Activated T-cell treated with anti-CD3 and anti-CD28 coated beads, Interleukin-2, amount 50 U/mL, for 4 hours (primary cell): ENCODE data around the gene TSEN54. TPM values are rescaled to one million over a fixed set of nuclear protein-coding genes. Genes with fewer than 3 reads are reported as not detected.

Experiments
- ATAC-seq, 2 donors: fragments of 200-7000 bp; cut with Tn5 transposase; one replicate each; pipeline ENCODE4 v1.10.0; 2021
- DNase-seq: peaks from one replicate; pipeline ENCODE4 v3.0.0-alpha.2; 2020
- H3K27me3 Mint-ChIP-seq: one replicate; pipeline ENCODE4 v1.8.0; 2021; ENCODE audit warnings: low read depth, mixed read lengths
- H3K36me3 Mint-ChIP-seq: one replicate; pipeline ENCODE4 v1.8.0; 2022; ENCODE audit warnings: mixed read lengths; ENCODE audit not compliant: insufficient read depth
- H3K4me1 Mint-ChIP-seq: one replicate; pipeline ENCODE4 v1.8.0; 2021; ENCODE audit warnings: low read depth, mixed read lengths
- H3K4me3 Mint-ChIP-seq: one replicate; pipeline ENCODE4 v1.8.0; 2021; ENCODE audit warnings: mild to moderate bottlenecking, moderate library complexity, mixed read lengths
- H3K9me3 Mint-ChIP-seq: one replicate; pipeline ENCODE4 v1.8.0; 2021; ENCODE audit warnings: mixed read lengths
- total RNA-seq, 3 donors: library from RNA; stranded (reverse); gene quantifications; one replicate each; pipeline ENCODE4 v1.2.1, GENCODE V29; 2021

The TSEN54 gene
- total RNA-seq, 3 donors from 2014 or later: 64.1 to 76.2 (median 71.5) TPM

GRCh38 chr17:75504347-75505151 is 11.8 kb upstream of the TSEN54 start:
- Mint-ChIP-seq H3K4me3 (no peak overlapping the region), H3K36me3 (no peaks in the 10 kb centered on the region), H3K27me3 (no peaks in the 10 kb centered on the region), H3K4me1 (no peaks in the 10 kb centered on the region), H3K9me3 (no peaks in the 10 kb centered on the region)
- peak; percentile 36 to 59 for ATAC-seq
- peak; percentile 24 for DNase-seq

- no peaks in the 10 kb centered on the region for H3K9me3 Mint-ChIP-seq
- H3K27me3 Mint-ChIP-seq: no peaks in the 10 kb centered on the region
- H3K4me1 Mint-ChIP-seq: no peaks in the 10 kb centered on the region
- no peak for DNase-seq
- no peak overlapping the region for H3K4me3 Mint-ChIP-seq
- no peaks in the 10 kb centered on the region for H3K36me3 Mint-ChIP-seq
- ATAC-seq: no peak
Observed at GRCh38 chr17:75505152-75505409, 11.2 kb upstream of the TSEN54 start.

GRCh38 chr17:75505640-75506039 is 10.7 kb upstream of the TSEN54 start:
- no peak overlapping the region for H3K4me3 Mint-ChIP-seq
- H3K9me3 Mint-ChIP-seq: no peaks in the 10 kb centered on the region
- no peaks in the 10 kb centered on the region for H3K27me3 Mint-ChIP-seq
- no peaks in the 10 kb centered on the region for H3K36me3 Mint-ChIP-seq
- no peaks in the 10 kb centered on the region for H3K4me1 Mint-ChIP-seq
- no peak for ATAC-seq
- no peak for DNase-seq

DNA sequence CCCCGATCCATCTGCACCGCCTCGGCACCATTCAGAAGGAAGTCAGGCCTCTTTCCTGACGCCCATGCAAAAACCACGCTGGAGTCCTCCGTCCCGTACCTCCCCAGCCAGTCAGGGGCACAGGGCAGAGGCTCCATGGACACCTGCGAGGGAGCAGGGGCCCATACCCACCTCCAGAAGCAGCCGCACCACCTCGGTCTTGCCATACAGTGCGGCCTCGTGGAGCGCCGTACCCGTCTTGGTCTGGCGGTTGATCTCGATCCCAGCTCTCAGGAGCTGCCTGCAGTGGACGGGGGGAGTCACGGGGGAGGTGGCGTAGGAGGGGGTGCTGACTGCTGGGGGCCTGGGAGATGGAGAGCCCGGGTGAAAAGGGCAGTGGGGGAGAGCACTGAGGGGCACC is 10.2 kb upstream of the TSEN54 start:
- Mint-ChIP-seq H3K9me3 (no peaks in the 10 kb centered on the region), H3K4me3 (no peak overlapping the region), H3K36me3 (no peaks in the 10 kb centered on the region), H3K27me3 (no peaks in the 10 kb centered on the region), H3K4me1 (no peaks in the 10 kb centered on the region)
- no peak for ATAC-seq
- DNase-seq: no peak

- H3K4me1 Mint-ChIP-seq: no peaks in the 10 kb centered on the region
- no peaks in the 10 kb centered on the region for H3K9me3 Mint-ChIP-seq
- H3K36me3 Mint-ChIP-seq: no peaks in the 10 kb centered on the region
Observed at GRCh38 chr17:75506888-75507287, 9.4 kb upstream of the TSEN54 start.

DNA sequence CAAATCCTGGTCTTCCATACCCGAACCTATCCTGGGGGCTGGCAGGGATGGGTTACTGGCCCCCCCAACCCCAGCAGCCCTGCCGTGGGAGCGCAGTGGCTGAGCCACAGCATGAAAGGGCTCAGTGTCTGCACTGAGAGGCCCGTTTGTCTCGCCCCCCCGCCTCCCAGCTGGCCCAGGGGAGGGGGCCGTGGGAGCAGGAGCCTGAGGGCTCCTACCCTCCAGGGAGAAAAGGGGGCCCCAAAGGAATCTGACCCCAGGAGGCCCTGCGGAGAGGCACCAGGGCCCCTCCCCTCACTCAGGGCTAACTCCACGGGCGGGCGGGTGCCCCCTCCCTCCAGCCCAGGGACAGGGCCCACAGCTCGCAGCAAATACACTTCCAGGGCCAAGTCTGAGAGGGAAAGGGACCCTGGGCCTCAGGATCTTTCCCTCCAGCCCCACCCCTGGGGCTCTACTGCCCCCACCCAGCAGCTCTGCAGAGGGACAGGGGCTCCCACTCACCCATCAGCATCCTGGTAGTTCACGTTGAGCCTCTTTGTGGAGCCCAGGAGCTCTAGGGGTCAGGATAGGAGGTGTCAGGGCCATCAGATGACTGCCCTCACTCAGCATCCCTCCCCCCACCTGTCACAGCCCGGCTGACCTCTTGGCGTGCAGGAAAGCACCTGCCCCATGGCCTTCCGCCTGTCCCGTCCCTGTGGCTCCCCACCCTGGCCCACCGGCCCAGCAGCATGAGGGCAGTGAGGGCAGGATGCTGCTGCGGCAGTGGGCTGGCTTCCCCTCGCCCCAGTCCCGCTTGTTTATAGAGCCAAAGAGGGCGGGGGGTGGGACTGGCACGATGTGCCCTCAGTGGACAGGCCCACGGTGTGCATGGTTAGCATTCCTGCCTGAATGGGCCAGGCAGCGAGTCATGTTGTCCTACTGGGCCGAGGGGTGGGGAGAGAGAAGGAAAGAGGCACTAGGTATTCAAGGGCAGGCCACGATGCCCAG is 8.3 kb upstream of the TSEN54 start:
- no peaks in the 10 kb centered on the region for H3K36me3 Mint-ChIP-seq
- H3K27me3 Mint-ChIP-seq: no peaks in the 10 kb centered on the region
- no peak for ATAC-seq
- H3K9me3 Mint-ChIP-seq: no peaks in the 10 kb centered on the region
- no peak overlapping the region for H3K4me3 Mint-ChIP-seq
- no peak for DNase-seq
- H3K4me1 Mint-ChIP-seq: no peaks in the 10 kb centered on the region

More at GRCh38 chr17:75506888-75507287, 9.4 kb upstream of the TSEN54 start:
- DNase-seq (no peak), ATAC-seq (no peak)
- Mint-ChIP-seq H3K4me3 (no peak overlapping the region), H3K27me3 (no peaks in the 10 kb centered on the region)

- no peak for ATAC-seq
- H3K9me3 Mint-ChIP-seq: no peaks in the 10 kb centered on the region
- no peak for DNase-seq
- no peaks in the 10 kb centered on the region for H3K36me3 Mint-ChIP-seq
- H3K27me3 Mint-ChIP-seq: no peaks in the 10 kb centered on the region
- no peaks in the 10 kb centered on the region for H3K4me1 Mint-ChIP-seq
- no peak overlapping the region for H3K4me3 Mint-ChIP-seq
Observed at GRCh38 chr17:75508931-75509361, 7.4 kb upstream of the TSEN54 start.

- ATAC-seq (no peak), DNase-seq (no peak)
- no peaks in the 10 kb centered on the region for H3K4me1 Mint-ChIP-seq
- H3K27me3 Mint-ChIP-seq: peaks cover 2% of the 10 kb centered on the region
- H3K36me3 Mint-ChIP-seq: no peaks in the 10 kb centered on the region
- H3K9me3 Mint-ChIP-seq: no peaks in the 10 kb centered on the region
- H3K4me3 Mint-ChIP-seq: no peak overlapping the region
Observed at GRCh38 chr17:75509528-75510258, 6.6 kb upstream of the TSEN54 start.

- Mint-ChIP-seq H3K36me3 (no peaks in the 10 kb centered on the region), H3K27me3 (peaks cover 3% of the 10 kb centered on the region), H3K4me3 (no peak overlapping the region), H3K9me3 (no peaks in the 10 kb centered on the region), H3K4me1 (no peaks in the 10 kb centered on the region)
- ATAC-seq (no peak), DNase-seq (no peak)
Observed at GRCh38 chr17:75511270-75511609, 5.1 kb upstream of the TSEN54 start.

GRCh38 chr17:75511610-75512575 is 4.4 kb upstream of the TSEN54 start:
- peaks cover 3% of the 10 kb centered on the region for H3K27me3 Mint-ChIP-seq
- no peak for DNase-seq
- H3K9me3 Mint-ChIP-seq: no peaks in the 10 kb centered on the region
- ATAC-seq: no peak
- no peaks in the 10 kb centered on the region for H3K36me3 Mint-ChIP-seq
- H3K4me1 Mint-ChIP-seq: no peaks in the 10 kb centered on the region
- H3K4me3 Mint-ChIP-seq: no peak overlapping the region

- Mint-ChIP-seq H3K4me3 (no peak overlapping the region), H3K27me3 (peaks cover 3% of the 10 kb centered on the region), H3K4me1 (peaks cover 10% of the 10 kb centered on the region), H3K36me3 (peaks cover 2% of the 10 kb centered on the region), H3K9me3 (no peaks in the 10 kb centered on the region)
- DNase-seq (no peak), ATAC-seq (no peak)
Observed at GRCh38 chr17:75512926-75513640, 3.2 kb upstream of the TSEN54 start.

GRCh38 chr17:75513641-75514000 is 2.7 kb upstream of the TSEN54 start:
- Mint-ChIP-seq H3K36me3 (peaks cover 8% of the 10 kb centered on the region), H3K4me1 (peaks cover 16% of the 10 kb centered on the region), H3K9me3 (no peaks in the 10 kb centered on the region), H3K4me3 (no peak overlapping the region), H3K27me3 (peaks cover 3% of the 10 kb centered on the region)
- no peak for DNase-seq
- ATAC-seq: no peak

GRCh38 chr17:75514299-75514918 is 1.9 kb upstream of the TSEN54 start:
- Mint-ChIP-seq H3K4me3 (peak overlapping the region; percentile 58), H3K27me3 (peaks cover 3% of the 10 kb centered on the region), H3K9me3 (no peaks in the 10 kb centered on the region), H3K4me1 (peaks cover 22% of the 10 kb centered on the region), H3K36me3 (peaks cover 8% of the 10 kb centered on the region)
- no peak for DNase-seq
- no peak for ATAC-seq
